HepG2 (cell line): ENCODE measurements around the gene OSGEPL1. TPM values are rescaled to one million over a fixed set of nuclear protein-coding genes. Genes with fewer than 3 reads are reported as not detected.
A peak's percentile ranks its signal among the peaks of the same experiment; 100 is the strongest.

Experiments used
- ARNT ChIP-seq: fragments of 450-650 bp; IDR thresholded peaks from 2 replicates; pipeline ENCODE4 v1.6.1; 2017
- KDM1A ChIP-seq: IDR thresholded peaks from 2 replicates; pipeline ENCODE4 v1.6.1; 2016; ENCODE audit warnings: missing compliant biosample characterization
- KDM4B ChIP-seq: sonication (generic); formaldehyde crosslinking; IDR thresholded peaks from 2 replicates; pipeline ENCODE4 v1.4.0; 2020; ENCODE audit warnings: missing genetic modification reagents
- KMT2A ChIP-seq: sonication (generic); formaldehyde crosslinking; IDR thresholded peaks from 2 replicates; pipeline ENCODE4 v1.4.0; 2020; ENCODE audit warnings: missing genetic modification reagents
- MIER2 ChIP-seq: IDR thresholded peaks from 2 replicates; pipeline ENCODE4 v1.6.1; 2016; ENCODE audit warnings: missing biosample characterization, missing genetic modification reagents
- MYNN ChIP-seq: sonication (generic); formaldehyde crosslinking; IDR thresholded peaks from 2 replicates; pipeline ENCODE4 v1.4.0; 2020; ENCODE audit warnings: mild to moderate bottlenecking, low read depth, missing genetic modification reagents
- NFKBIZ ChIP-seq: IDR thresholded peaks from 2 replicates; pipeline ENCODE4 v1.6.1; 2018; ENCODE audit warnings: missing genetic modification reagents, missing compliant biosample characterization
- NPAS2 ChIP-seq: sonication (generic); formaldehyde crosslinking; IDR thresholded peaks from 2 replicates; pipeline ENCODE4 v1.8.0; 2022; ENCODE audit warnings: mild to moderate bottlenecking, missing genetic modification reagents, borderline replicate concordance
- PPARG ChIP-seq: conservative IDR thresholded peaks from 2 replicates; pipeline ENCODE4 v1.6.1; 2016; ENCODE audit warnings: missing biosample characterization, missing genetic modification reagents
- SYNCRIP ChIP-seq: fragments of 200-400 bp; formaldehyde crosslinking; IDR thresholded peaks from 2 replicates; pipeline ENCODE4 v1.6.1; 2018; ENCODE audit warnings: mild to moderate bottlenecking, low read depth, low read length; ENCODE audit not compliant: insufficient read depth
- TBX2 ChIP-seq: sonication (generic); formaldehyde crosslinking; IDR thresholded peaks from 2 replicates; pipeline ENCODE4 v1.5.0; 2020; ENCODE audit warnings: missing genetic modification reagents, mild to moderate bottlenecking, borderline replicate concordance
- ZBTB1 ChIP-seq: sonication (generic); formaldehyde crosslinking; IDR thresholded peaks from 2 replicates; pipeline ENCODE4 v1.4.0; 2020; ENCODE audit warnings: missing genetic modification reagents, borderline replicate concordance
- ZNF160 ChIP-seq: sonication (generic); formaldehyde crosslinking; IDR thresholded peaks from 2 replicates; pipeline ENCODE4 v1.8.0; 2022; ENCODE audit warnings: mild to moderate bottlenecking, inconsistent platforms, missing genetic modification reagents
- ZNF225 ChIP-seq: sonication (generic); formaldehyde crosslinking; IDR thresholded peaks from 2 replicates; pipeline ENCODE4 v1.4.0; 2020; ENCODE audit warnings: mild to moderate bottlenecking, missing genetic modification reagents
- ZNF230 ChIP-seq: sonication (generic); formaldehyde crosslinking; IDR thresholded peaks from 2 replicates; pipeline ENCODE4 v1.4.0; 2020; ENCODE audit warnings: mild to moderate bottlenecking, missing genetic modification reagents
- ZNF557 ChIP-seq: sonication (generic); formaldehyde crosslinking; IDR thresholded peaks from 2 replicates; pipeline ENCODE4 v1.4.0; 2020; ENCODE audit warnings: missing genetic modification reagents
- ZNF564 ChIP-seq: sonication (generic); formaldehyde crosslinking; IDR thresholded peaks from 2 replicates; pipeline ENCODE4 v1.8.1; 2023; ENCODE audit warnings: mild to moderate bottlenecking, missing genetic modification reagents
- polyA plus RNA-seq, 8 experiments: library from polyadenylated mRNA; depleted of rRNA in 3 of 8; stranded (reverse) in 7 of 8; unstranded in 1 of 8; fragments of >200 nt; fragmentation: Illumina TruSeq in 4 of 8; extraction: Trizol in 4 of 8; gene quantifications; 2 replicates each; pipeline versions ENCODE4 v1.2.1 to v1.2.3, GENCODE V29; 2011 to 2016; ENCODE audit warnings: low read depth in 4 of 8, missing spikeins in 1 of 8, mixed read lengths in 1 of 8; ENCODE audit not compliant: insufficient read depth in 1 of 8
- total RNA-seq, 5 experiments: library from RNA; depleted of rRNA; stranded (reverse); fragments of >200 nt; fragmentation: Illumina TruSeq; extraction: Trizol; gene quantifications; 2 replicates each; pipeline ENCODE4 v1.2.3, GENCODE V29; 2016; ENCODE audit warnings: low read depth in 1 of 5
- TF ChIP-seq, protein P1 (sequence below): sonication (generic); formaldehyde crosslinking; IDR thresholded peaks from 2 replicates; pipeline ENCODE4 v1.5.1; 2020; ENCODE audit warnings: mild to moderate bottlenecking, missing genetic modification reagents, borderline replicate concordance
- TF ChIP-seq, protein P2 (sequence below): sonication (generic); formaldehyde crosslinking; IDR thresholded peaks from 2 replicates; pipeline ENCODE4 v1.4.0; 2020; ENCODE audit warnings: missing genetic modification reagents
- TF ChIP-seq, protein P3 (sequence below): sonication (generic); formaldehyde crosslinking; IDR thresholded peaks from 2 replicates; pipeline ENCODE4 v1.8.0; 2022; ENCODE audit warnings: mild to moderate bottlenecking, missing genetic modification reagents, moderate library complexity
- TF ChIP-seq, protein P4 (sequence below): sonication (generic); formaldehyde crosslinking; IDR thresholded peaks from 2 replicates; pipeline ENCODE4 v1.8.0; 2022; ENCODE audit warnings: mild to moderate bottlenecking, missing genetic modification reagents, borderline replicate concordance
- TF ChIP-seq, protein P5 (sequence below): fragments of 450-650 bp; IDR thresholded peaks from 2 replicates; pipeline ENCODE4 v1.6.1; 2017

The OSGEPL1 gene
- total and polyA plus RNA-seq, 2 of the 13 experiments (the other 11 are each of a cell fraction or from before 2014, with no cell fraction given): 10.2 to 10.8 TPM

DNA sequence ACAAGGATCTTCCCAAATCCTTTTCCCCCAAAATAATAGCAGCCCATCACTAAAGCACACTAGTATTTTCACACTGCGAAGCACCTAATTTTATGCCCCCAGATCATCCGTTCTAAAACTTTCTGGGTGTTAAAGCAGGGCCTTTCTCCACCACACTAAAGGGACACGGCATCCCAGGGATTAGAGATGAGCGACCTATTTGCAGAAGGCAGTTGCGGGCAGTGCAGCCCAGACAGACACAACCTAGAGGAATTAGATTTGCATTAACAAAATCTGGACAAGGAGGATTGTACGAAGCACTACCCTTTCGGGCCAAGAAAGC lies 402 bp downstream of the OSGEPL1 start (continued):
- TF ChIP-seq ARNT (no peak), ZNF557 (CRISPR knock-in tag) (peak; percentile 34; the same call in 1 of the 2 replicates), NPAS2 (CRISPR knock-in tag) (no peak), KDM1A (CRISPR knock-in tag) (no peak), ZBTB1 (CRISPR knock-in tag) (no peak), PPARG (CRISPR knock-in tag) (no peak), ZNF230 (CRISPR knock-in tag) (no peak), MIER2 (CRISPR knock-in tag) (no peak; the same call in 1 of the 2 replicates), ZNF225 (CRISPR knock-in tag) (no peak), ZNF564 (CRISPR knock-in tag) (no peak), SYNCRIP (no peak), KDM4B (CRISPR knock-in tag) (no peak), NFKBIZ (CRISPR knock-in tag) (no peak), MYNN (CRISPR knock-in tag) (peak; percentile 50; the same call in 1 of the 2 replicates), TBX2 (CRISPR knock-in tag) (no peak), KMT2A (CRISPR knock-in tag) (no peak), ZNF160 (CRISPR knock-in tag) (no peak)
- TF ChIP-seq, protein P1, sequence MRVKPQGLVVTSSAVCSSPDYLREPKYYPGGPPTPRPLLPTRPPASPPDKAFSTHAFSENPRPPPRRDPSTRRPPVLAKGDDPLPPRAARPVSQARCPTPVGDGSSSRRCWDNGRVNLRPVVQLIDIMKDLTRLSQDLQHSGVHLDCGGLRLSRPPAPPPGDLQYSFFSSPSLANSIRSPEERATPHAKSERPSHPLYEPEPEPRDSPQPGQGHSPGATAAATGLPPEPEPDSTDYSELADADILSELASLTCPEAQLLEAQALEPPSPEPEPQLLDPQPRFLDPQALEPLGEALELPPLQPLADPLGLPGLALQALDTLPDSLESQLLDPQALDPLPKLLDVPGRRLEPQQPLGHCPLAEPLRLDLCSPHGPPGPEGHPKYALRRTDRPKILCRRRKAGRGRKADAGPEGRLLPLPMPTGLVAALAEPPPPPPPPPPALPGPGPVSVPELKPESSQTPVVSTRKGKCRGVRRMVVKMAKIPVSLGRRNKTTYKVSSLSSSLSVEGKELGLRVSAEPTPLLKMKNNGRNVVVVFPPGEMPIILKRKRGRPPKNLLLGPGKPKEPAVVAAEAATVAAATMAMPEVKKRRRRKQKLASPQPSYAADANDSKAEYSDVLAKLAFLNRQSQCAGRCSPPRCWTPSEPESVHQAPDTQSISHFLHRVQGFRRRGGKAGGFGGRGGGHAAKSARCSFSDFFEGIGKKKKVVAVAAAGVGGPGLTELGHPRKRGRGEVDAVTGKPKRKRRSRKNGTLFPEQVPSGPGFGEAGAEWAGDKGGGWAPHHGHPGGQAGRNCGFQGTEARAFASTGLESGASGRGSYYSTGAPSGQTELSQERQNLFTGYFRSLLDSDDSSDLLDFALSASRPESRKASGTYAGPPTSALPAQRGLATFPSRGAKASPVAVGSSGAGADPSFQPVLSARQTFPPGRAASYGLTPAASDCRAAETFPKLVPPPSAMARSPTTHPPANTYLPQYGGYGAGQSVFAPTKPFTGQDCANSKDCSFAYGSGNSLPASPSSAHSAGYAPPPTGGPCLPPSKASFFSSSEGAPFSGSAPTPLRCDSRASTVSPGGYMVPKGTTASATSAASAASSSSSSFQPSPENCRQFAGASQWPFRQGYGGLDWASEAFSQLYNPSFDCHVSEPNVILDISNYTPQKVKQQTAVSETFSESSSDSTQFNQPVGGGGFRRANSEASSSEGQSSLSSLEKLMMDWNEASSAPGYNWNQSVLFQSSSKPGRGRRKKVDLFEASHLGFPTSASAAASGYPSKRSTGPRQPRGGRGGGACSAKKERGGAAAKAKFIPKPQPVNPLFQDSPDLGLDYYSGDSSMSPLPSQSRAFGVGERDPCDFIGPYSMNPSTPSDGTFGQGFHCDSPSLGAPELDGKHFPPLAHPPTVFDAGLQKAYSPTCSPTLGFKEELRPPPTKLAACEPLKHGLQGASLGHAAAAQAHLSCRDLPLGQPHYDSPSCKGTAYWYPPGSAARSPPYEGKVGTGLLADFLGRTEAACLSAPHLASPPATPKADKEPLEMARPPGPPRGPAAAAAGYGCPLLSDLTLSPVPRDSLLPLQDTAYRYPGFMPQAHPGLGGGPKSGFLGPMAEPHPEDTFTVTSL (CRISPR knock-in tag): 0 out of 2 replicates have a peak, but pooled peaks have one; percentile 38
- TF ChIP-seq, protein P2, sequence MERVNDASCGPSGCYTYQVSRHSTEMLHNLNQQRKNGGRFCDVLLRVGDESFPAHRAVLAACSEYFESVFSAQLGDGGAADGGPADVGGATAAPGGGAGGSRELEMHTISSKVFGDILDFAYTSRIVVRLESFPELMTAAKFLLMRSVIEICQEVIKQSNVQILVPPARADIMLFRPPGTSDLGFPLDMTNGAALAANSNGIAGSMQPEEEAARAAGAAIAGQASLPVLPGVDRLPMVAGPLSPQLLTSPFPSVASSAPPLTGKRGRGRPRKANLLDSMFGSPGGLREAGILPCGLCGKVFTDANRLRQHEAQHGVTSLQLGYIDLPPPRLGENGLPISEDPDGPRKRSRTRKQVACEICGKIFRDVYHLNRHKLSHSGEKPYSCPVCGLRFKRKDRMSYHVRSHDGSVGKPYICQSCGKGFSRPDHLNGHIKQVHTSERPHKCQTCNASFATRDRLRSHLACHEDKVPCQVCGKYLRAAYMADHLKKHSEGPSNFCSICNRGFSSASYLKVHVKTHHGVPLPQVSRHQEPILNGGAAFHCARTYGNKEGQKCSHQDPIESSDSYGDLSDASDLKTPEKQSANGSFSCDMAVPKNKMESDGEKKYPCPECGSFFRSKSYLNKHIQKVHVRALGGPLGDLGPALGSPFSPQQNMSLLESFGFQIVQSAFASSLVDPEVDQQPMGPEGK (CRISPR knock-in tag): no peak
- TF ChIP-seq, protein P3, sequence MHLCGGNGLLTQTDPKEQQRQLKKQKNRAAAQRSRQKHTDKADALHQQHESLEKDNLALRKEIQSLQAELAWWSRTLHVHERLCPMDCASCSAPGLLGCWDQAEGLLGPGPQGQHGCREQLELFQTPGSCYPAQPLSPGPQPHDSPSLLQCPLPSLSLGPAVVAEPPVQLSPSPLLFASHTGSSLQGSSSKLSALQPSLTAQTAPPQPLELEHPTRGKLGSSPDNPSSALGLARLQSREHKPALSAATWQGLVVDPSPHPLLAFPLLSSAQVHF (CRISPR knock-in tag): peak; percentile 16; the same call in 1 of the 2 replicates
- TF ChIP-seq, protein P4, sequence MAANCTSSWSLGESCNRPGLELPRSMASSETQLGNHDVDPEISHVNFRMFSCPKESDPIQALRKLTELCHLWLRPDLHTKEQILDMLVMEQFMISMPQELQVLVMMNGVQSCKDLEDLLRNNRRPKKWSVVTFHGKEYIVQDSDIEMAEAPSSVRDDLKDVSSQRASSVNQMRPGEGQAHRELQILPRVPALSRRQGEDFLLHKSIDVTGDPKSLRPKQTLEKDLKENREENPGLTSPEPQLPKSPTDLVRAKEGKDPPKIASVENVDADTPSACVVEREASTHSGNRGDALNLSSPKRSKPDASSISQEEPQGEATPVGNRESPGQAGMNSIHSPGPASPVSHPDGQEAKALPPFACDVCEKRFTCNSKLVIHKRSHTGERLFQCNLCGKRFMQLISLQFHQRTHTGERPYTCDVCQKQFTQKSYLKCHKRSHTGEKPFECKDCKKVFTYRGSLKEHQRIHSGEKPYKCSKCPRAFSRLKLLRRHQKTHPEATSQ (CRISPR knock-in tag): peak; percentile 79; the same call in 1 of the 2 replicates
- TF ChIP-seq, protein P5, sequence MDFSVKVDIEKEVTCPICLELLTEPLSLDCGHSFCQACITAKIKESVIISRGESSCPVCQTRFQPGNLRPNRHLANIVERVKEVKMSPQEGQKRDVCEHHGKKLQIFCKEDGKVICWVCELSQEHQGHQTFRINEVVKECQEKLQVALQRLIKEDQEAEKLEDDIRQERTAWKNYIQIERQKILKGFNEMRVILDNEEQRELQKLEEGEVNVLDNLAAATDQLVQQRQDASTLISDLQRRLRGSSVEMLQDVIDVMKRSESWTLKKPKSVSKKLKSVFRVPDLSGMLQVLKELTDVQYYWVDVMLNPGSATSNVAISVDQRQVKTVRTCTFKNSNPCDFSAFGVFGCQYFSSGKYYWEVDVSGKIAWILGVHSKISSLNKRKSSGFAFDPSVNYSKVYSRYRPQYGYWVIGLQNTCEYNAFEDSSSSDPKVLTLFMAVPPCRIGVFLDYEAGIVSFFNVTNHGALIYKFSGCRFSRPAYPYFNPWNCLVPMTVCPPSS: no peak
